Renal cortical epithelial cell (primary cell): ENCODE data around the gene DNAJB6. TPM values are rescaled to one million over a fixed set of nuclear protein-coding genes. Genes with fewer than 3 reads are reported as not detected.
"Not testable (repeated sequence)": the region's sequence is repeated elsewhere in the genome, so short reads cannot be mapped to it uniquely, and the experiment has no call there.

Experiments used
- DNase-seq: peaks from one replicate; pipeline ENCODE4 v3.0.0-alpha.2; 2011; ENCODE audit warnings: low read depth
- total RNA-seq: library from RNA; depleted of rRNA; stranded (reverse); fragments of >200 nt; gene quantifications from 2 replicates; pipeline ENCODE4 v1.2.3, GENCODE V29; 2014

DNAJB6 gene
- total RNA-seq, 1 donor from 2014 or later: 121 TPM

- no peak for DNase-seq
Observed at GRCh38 chr7:157442993-157443831, 106.4 kb downstream of the DNAJB6 start.

DNA sequence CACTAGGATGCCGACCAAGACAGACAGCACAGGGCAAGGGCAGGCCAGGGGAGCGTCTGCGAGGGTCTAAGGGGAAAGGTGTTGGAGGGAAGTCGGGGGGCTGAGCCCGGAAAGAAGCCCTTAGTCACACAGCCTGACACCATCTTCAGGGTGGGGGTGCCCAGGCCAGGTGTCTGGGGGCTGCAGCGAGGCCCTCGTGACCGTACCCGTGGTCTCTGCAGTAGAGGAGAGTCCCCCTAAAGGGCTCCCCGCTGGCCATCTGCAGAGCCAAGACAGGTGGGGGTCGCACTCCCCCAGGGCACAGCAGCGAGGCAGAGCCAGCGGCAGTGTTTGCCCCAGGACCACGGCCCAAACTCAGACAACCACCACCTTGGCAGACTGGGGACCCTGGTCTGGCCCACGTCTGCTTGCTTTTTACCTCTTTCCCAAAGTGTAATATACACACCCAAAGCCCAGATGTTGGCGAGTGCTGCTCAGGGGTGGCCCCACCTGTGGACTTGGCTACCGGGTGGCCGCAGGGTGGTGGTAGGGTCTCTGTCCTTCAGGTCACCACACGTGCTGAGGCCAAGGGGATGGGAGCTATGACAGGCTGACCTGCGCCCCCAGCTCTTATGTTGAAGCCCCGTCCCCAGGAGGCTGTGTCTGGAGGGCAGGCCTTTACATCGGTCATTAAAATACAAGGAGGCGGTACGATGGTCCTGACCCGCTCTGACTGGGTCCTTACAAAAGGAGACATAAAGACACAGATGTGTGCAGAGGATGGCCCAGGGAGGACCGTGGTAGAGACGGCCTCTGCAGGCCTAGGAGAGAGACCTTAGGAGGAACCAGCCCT lies 107.4 kb downstream of the DNAJB6 start:
- DNase-seq: no peak

DNA sequence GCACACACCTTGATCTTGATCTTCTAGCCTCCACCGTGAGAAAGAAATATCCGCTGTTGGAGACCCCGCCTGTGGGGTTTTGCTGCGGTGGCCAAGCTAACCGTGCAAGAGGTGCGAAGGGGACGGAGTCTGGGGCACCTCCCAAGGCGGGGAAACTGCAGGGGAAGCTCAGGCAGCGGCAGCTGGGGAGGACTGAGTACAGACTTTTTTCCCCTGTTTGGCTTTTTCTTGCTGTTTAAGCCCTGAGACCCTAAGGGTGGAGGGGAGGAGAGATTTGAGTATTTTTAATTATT lies 108.0 kb downstream of the DNAJB6 start:
- DNase-seq: no peak

DNA sequence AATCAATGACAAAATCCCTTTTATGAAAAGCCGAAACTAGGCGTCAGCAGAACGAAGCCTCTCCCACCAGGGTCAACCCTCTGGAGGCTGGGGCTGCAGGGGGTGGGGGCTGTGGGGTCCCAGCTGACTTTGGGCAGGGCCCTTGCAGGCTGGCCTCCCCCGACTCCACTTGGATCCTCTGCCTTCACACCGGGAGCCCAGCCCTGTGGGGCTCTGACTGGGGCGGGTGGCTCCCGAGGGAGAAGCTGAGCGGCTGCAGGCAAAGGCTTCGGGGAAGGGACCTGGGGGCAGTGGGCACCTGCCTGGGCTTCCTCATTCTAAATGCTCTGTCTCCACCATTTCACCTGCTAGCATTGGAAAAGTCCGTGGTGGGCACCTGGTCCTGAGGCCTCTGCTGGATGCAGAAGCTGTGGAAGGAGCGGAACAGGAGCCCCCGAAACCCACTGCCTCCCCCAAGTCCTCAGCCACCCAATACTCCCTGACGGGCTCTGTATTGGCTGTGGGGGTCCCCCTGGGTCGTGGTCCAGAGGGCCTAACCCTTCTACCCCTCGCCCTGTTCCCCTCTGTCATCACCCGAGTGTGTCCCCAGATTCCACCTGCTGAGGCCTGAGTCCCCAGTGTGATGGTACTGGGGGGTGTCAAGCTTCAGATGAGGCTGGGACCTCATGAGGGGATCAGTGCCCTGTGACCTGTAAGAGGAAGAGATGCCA lies 108.6 kb downstream of the DNAJB6 start:
- no peak for DNase-seq

DNA sequence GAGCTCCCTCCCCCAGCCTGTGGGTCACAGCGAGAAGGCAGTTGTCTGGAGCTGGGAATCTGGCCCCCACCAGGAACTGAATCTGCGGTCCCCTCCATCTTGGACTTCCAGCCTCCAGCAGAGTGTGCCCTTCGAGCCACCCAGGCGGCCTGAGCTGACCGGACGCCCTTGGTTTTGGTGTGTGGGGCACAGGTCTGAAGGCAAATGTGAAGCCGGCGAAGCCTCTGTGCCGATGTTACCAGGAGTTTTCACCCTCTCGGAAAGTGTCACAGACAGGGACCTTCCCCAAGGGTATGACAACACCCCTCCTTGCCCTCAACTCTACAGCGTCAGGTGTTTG lies 109.1 kb downstream of the DNAJB6 start:
- DNase-seq: no peak

DNA sequence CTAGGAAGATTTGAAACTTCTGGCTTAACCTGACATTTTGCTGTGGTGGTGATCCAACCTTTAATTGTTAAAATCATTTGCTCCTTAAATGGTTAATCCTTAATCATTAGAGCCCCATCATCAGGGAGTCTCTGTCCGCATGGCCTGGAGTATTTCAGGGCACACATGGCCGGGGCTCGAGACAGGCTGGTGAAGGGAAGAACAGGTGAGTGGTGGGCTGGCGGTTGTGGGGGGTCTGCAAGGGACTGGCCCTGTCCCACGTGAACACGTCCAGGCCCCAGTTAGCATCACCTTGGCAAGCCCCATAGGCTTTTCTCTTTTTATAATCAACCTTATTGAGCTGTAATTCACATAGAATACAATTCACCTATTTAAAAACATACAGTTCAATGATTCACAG lies 109.5 kb downstream of the DNAJB6 start:
- no peak for DNase-seq

- not testable (repeated sequence) for DNase-seq
Observed at GRCh38 chr7:157454003-157454402, 117.2 kb downstream of the DNAJB6 start.

DNA sequence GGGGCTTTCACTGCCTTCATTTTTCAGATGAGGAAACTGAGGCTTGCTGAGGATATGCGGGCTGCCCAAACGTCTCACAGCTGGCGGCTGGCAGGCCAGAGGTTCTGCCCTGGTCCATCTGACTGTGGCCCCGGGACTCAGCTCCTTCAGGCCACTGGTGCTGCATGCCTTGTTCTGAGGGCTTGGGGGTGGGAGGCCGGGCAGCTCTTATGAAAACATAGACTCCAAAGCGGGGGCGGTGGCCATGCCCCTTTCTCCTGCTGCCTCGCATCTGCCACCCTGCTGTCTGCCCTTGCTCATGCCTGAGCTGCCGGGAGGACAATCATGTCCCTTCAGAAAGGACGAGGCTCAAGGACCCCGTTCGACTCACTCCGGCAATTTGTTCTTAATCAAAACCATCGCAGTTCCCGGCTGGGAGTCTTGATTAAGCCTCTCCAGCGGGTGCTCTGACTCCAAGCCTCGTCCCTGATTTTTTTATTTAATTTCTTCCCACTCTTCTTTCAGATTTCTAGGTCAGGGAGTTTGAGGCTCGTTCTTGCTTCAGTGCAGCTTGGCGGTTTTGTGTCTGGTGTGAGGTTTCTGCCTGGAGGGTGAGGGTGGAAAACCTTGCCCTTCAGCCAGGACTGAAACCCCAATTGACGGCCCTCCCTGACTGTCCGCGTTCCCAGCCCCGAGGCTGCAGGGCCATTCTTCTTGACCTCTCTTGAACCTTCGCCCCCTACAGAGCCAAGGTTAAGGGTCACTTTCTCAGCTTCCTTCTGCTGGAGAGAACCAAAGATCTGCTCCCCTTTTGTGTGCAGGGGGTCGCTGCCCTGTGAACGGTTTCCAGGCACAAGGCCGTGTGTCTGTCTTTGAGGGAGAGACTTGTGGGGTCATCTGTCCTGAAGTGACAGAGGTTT lies 120.8 kb downstream of the DNAJB6 start:
- DNase-seq: no peak

DNA sequence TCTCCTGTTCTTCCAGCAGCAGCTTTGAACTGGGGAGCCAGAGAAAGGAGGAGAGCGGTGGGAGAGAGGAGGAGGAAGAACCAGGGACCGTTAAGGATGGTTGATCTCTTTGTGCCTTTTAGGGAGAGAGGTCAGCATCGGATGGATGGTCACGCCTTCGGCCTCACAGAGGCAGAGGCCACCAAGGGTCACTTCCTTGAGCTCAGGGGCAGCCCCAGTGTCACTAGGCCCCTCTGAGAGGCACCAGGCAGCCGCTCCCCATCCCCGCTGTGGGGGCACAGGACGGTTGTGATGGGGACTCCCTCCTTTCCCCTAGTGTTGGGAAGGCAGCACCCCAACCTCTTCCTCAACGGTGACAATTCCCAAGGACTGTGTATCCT lies 121.4 kb downstream of the DNAJB6 start:
- no peak for DNase-seq

GRCh38 chr7:157459966-157460365 lies 123.2 kb downstream of the DNAJB6 start:
- DNase-seq: no peak

DNA sequence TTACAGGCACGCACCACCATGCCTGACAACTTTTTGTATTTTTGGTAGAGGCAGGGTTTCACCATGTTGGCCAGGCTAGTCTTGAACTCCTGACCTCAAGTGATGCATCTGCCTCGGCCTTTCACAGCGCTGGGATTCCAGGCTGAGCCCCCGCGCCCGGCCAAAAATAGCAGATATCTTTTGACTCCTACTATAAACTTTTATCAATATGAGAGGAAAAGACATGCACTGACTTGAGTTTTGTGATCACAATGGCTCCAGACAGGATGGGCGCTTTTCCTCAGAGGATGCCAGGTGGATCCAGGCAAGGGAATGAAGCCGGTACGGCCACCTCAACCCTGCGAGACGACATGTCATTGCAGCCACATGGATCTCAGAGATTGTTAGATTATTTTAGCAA lies 123.9 kb downstream of the DNAJB6 start:
- no peak for DNase-seq

DNA sequence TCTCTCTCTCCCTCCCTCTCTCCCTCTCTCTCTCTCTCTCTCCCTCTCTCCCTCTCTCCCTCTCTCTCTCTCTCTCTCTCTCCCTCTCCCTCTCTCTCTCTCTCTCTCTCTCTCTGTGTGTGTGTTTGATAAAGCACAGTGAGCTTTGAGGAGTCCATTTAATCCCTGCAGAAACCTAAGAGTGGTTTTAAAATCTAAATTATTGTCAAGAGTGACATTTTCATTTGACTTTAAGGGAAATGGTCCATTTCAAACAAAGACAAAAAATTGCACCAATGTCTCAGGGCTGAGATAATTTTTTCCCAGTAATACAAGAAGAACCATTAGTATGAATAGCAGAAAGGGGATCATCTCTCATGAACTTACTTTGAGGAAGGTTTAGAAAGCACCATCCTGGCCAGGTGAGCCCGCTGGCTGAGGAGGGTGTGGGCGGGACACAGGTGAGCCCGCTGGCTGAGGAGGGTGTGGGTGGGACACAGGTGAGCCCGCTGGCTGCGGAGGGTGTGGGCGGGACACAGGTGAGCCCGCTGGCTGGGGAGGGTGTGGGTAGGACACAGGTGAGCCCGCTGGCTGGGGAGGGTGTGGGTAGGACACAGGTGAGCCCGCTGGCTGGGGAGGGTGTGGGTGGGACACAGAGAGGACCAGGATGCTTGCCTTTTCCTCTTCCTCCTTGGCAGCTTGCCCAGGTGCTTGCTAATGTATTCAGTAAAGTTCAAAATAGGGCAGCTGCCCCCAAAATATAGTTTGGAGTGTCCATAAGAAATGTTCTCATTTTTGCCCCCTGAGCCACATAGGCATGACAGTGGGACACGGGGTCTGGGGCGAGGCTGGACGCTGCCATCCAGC lies 125.0 kb downstream of the DNAJB6 start:
- DNase-seq: no peak

- no peak for DNase-seq
Observed at GRCh38 chr7:157462419-157462771, 125.6 kb downstream of the DNAJB6 start.

- no peak for DNase-seq
Observed at GRCh38 chr7:157462840-157463239, 126.0 kb downstream of the DNAJB6 start.

GRCh38 chr7:157463245-157463644 lies 126.4 kb downstream of the DNAJB6 start:
- DNase-seq: no peak

DNA sequence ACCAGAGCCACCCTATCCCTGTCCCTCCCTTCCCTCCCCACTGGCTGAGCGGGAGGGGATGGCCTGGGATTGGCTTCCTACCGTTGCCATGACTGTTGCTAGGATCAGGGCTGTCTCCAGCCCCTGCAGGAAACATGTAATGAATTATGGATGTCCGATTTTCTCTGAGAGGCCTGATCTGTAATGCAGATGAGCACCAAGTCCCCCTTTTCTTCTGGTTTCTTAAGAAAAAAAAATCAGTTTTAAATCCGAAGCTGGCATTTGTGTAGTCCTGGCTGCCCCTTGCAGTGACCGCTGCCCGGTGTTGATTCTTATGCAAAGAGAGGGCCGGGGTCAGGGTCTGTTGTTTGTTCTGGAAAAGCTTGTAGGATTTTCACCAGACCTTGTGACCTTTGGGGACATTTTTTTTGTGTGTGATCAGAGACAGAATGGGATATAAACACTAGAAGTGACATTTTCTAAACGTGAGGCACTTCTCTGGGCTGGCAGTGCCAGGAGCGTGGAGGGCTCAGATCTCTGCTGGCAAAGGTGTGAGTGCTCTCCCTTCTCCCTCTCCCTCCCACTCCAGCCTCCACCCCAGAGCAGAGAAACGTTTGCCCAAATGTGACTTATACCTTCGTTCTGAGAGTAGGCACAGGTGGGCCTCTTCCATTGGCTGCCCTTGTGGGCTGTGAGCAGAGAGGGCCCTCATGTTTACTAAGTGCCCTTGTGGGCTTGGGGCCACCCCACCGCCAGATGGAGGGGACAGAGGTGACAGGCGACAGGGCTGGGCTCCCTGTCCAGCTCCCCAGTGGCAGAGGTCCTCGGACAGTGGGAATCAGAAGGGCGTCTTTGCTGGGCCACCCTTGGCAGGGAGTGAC lies 127.5 kb downstream of the DNAJB6 start:
- no peak for DNase-seq

GRCh38 chr7:157464971-157465886 lies 128.4 kb downstream of the DNAJB6 start:
- no peak for DNase-seq

DNA sequence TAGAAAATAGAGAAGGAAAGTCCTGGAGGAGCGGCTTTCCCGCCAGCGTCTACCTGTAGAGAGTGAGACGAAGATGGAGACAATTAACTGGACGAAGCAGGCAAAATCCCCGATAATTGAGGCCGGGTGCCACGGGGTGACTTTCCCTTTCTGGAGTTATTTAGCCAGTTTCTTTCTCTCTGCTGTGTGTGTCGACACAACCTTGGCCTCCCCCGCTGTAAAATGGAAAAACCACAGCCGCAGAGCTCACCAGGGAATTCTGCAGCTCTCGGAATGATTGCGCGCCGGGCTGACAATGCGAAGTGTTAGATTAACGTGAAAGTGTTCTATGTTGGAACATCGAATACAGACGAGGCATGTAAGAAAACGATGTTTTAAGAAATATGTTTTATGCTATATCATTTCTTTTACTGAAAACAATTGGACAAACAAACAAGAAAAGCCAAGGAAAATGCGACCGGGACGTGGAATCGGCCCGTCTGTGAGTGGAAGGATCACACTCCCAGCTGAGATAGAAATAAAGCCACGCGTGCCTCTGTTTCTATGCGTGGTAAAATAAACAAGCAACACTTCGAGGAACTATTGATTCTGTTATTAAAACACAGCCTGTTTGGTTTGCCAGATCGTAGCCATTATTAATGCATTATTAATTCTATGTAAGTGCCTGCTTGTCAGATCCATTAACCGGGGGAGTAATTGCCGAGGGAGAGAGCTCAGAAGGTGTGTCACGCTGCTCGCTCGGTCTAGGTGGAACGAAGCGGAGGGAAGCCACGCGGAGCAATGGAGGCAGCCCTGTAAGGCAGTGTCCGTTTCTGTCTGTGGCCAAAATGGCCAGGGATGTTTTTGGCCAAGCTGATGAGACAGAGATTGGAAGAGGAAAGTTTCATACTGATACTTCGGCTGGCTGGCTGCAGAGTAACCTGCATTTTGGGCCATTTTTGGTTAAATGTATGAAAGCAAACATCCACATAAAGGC lies 129.4 kb downstream of the DNAJB6 start:
- no peak for DNase-seq
